ENCODE results near the gene SEC14L2.

GRCh38 chr22:30399718-30400117, 2.9 kb downstream of the SEC14L2 start:
- TF ChIP-seq CTCF (conservative IDR thresholded peaks at IDR 0.05; ENCODE audit: low read depth, low read length) (no peak), EZH2 (IDR thresholded peaks at IDR 0.05; ENCODE audit: borderline replicate concordance, low read depth, low read length, poor library complexity, severe bottlenecking) (no peak)
